HG03520 (cell line): ENCODE results near the gene FAM174A.

Source experiments
- ATAC-seq: cut with Tn5 transposase; IDR thresholded peaks from one replicate; pipeline ENCODE4 v1.9.1; 2021; ENCODE audit warnings: mild to moderate bottlenecking, moderate library complexity; ENCODE audit not compliant: unreplicated experiment

Gene FAM174A

DNA sequence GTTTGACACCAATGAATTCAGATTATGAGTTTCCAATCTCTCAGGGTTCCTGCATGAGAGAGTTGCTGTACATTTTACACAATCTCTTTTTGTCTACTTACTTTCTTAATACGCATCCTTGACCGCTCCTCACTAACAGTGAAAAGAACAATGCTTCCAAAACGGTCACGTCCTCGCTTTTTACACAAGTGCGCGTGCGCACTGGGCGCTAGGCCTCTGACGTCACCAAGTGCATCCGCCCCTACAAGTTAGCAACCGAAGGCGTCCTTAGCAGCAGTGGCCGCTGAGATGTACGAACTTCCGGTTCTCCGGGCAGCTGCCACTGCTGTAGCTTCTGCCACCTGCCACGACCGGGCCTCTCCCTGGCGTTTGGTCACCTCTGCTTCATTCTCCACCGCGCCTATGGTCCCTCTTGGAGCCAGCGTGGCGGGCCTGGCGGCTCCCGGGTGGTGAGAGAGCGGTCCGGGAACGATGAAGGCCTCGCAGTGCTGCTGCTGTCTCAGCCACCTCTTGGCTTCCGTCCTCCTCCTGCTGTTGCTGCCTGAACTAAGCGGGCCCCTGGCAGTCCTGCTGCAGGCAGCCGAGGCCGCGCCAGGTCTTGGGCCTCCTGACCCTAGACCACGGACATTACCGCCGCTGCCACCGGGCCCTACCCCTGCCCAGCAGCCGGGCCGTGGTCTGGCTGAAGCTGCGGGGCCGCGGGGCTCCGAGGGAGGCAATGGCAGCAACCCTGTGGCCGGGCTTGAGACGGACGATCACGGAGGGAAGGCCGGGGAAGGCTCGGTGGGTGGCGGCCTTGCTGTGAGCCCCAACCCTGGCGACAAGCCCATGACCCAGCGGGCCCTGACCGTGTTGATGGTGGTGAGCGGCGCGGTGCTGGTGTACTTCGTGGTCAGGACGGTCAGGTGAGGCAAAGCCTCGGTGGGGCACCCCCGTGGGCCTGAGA is at the start of gene FAM174A:
Gene FAM174A, plus strand, starts transcription at position 315 of the 946 bp plus-strand sequence. Its CDS starts 157 bp downstream, at position 472.
- ATAC-seq: peak; percentile 96

- no peak for ATAC-seq
These were observed 41.2 kb upstream of the FAM174A start for GRCh38 chr5:100493996-100494395.

- no peak for ATAC-seq
These were observed 38.9 kb upstream of the FAM174A start for GRCh38 chr5:100496296-100496695.

DNA sequence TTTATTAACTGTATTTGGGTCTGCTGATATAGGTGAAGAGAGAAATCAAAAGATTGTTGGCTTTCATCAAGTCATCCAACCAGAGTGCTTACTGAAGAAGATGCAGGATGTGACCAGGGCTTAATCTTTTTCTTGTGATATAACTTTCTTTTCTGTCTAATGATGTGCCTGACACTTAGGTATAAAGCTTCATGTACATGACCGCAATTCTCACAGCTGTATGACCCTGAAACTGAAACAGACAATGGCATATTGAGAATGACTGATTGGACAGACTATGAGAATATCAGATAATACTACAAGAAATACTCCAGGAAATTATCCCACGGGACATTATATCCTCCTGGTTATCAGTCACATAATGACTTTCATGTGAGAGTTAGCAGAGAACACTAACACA is 32.5 kb upstream of the FAM174A start:
- no peak for ATAC-seq

GRCh38 chr5:100505984-100506670 is 29.0 kb upstream of the FAM174A start:
- ATAC-seq: no peak

DNA sequence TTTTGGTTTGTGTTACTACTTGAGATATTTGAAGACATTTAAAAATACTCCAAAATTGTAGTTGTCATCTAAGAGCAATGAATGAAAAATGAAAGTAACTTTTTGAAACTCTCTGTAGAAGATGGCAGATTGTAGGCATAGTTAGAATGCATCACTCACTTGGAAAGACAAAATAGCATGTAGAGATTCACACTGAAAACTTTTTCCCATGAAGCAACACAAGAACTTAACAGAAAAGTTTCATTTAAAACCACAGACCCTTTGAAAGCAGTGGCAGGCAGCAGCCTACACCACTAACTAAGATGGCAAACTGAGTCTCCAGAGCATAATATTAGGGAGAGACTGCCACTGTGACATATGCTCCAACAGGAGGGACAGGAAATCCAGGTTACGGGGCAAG is 18.9 kb upstream of the FAM174A start:
- ATAC-seq: peak; percentile 51

DNA sequence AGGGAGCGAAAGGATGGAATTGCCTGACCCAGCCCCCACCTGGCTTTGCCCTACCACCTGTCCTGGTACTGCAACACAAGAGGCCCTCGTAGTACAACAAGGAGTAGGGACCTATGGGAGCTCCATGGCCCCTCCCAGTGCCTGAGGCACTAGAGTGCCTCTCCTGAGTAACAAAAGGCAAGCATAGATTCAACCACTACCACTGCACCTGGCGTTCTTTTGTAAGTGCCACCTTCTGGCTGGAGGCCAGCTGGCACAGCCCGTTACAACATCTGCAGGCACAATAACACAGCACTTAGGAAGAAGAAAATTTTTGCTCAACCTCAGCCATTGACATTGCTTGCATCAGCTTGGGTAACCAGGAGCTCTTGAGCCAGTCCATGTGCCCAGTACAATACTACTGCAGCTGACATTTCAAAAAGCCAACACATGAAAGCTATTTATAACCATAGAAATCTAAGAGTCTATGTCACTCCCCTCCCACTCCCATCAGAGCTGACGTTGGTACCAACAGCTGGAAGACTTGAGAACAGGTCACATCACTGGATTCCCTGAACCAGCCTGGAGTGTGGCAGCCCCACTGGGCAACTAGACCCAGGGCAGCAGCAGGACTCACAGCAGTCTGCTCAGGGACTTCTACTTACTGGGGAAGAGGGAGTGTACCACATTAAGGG is 17.7 kb upstream of the FAM174A start:
- no peak for ATAC-seq

GRCh38 chr5:100518377-100518776 is 16.8 kb upstream of the FAM174A start:
- ATAC-seq: no peak

DNA sequence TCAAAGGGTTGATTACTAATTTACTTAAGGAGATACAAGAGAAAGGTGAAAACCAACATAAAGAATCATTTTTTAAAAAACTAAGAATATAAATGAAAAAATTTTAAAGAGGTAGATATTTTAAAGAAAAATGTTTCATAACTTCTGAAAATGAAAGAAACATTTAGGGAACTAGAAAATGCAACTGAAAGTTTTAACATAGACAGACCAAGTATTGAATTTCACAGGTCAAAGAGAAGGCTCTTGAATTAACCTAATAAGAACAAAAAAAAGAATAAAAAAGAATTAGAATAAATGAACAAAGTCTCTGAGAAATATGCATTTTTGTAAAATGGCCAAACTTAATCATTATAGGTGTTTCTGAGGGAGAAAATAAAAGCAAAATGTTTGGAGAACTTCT is 16.1 kb upstream of the FAM174A start:
- peak; percentile 61 for ATAC-seq

DNA sequence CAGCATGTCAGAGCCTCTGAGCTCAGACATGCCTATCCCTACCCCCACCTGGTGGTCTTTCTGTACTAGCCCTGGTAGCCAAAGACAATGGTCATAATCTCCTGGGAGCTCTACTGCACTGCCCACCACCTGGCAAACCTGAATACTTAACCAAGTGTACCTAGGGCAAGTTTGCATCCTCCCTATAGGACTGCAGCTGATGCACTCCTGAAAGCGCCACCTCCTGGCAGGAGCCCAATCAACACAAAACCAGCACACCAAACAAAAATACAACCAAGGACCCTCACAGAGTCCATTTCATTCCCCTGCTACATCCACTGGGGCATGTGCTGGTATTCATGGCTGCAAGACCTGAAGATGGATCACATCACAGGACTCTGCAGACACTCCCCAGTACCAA is 14.8 kb upstream of the FAM174A start:
- ATAC-seq: no peak

DNA sequence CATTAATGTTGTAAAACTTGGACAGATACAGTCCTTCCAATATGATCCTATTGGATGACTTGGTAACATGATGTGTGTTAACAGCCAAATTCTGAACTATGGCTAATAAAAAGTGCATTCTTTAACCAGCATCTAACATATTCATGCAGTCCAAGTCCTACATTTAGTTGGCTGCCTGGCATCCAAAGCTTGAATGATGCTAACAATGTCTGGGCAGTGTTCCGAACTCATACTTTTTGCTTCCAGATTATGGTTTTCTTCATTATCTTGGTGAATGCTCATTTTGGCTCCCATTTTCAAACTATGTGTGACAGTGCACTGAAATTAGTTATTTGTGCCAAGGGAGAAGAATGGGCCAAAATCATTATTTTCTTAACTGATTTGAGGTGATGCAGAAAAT is 2.8 kb downstream of the FAM174A start:
- no peak for ATAC-seq

- ATAC-seq: no peak
These were observed 4.3 kb downstream of the FAM174A start for GRCh38 chr5:100539519-100539918.

DNA sequence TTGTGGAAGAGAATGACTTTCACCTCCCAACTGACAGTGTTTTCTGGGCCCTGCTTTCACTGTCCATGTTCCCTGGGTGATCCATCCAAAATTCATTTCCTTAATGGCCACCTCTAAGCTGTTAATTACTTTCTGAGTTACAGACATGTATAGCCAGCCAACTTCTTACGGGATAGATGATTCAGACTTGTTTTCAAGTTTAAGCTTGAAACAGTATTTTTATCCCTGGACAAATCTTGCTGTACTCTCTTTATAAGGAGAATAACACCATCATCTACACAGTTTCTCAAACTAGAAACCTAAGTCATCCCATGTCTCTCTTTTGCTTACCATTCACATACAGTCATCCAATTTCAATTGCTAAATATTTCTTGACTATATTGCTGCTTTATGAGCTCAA is 6.9 kb downstream of the FAM174A start:
- ATAC-seq: no peak

DNA sequence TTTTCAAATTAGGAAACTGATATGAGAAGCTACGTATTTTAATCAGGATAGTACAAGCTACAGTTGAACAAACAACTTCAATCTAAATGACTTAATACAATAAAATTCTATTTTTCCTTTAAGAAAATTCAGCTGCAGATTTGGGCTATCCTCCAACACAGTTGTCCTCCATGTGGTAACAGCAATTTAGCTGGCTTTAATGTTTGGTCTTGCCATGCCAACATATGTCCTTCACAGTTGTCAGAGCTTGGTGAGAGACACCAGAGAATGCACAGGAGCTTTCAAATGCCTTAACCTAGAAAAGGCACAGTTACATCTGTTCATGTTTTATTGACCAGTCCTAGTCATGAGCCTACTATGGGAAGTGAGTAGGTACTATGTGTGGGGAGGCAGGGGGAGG is 10.8 kb downstream of the FAM174A start:
- ATAC-seq: no peak

GRCh38 chr5:100550531-100551051 is 15.4 kb downstream of the FAM174A start:
- peak; percentile 73 for ATAC-seq

DNA sequence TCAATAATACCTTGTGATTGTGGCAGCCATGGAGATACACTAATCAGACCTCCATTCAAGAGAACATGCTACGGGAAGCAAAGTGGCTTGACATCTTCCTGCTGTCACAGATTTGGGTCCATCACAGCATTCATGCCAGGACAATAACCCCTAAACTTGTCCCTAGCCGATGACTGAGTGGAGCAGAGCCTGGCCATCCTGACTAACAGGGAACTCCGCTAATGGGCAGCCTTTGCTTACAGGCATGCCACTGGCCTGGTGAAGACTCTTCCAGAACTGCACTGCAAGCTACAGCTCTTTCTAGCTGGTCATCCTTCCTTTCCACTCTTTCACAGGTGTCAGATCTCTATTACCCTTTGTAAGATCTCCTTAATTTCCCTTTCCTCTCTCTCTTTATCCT is 16.0 kb downstream of the FAM174A start:
- no peak for ATAC-seq

DNA sequence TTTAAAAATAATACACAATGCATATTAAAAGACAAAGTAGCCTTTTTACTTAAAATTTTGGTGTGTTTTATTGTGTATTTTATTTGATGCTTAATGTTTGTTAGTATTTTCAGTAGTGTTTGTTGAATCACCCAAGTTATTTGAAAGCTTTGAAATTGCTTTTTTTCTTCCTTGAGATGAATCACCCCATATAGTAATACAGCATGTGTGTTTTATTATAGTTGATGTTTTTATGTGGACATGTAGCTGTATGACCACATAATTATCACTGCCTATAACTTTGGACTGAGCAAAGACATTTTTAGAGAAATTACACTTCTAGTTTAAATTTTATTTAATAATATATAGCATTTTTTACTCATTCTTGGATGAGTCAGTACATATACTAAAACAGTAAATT is 18.0 kb downstream of the FAM174A start:
- ATAC-seq: no peak

DNA sequence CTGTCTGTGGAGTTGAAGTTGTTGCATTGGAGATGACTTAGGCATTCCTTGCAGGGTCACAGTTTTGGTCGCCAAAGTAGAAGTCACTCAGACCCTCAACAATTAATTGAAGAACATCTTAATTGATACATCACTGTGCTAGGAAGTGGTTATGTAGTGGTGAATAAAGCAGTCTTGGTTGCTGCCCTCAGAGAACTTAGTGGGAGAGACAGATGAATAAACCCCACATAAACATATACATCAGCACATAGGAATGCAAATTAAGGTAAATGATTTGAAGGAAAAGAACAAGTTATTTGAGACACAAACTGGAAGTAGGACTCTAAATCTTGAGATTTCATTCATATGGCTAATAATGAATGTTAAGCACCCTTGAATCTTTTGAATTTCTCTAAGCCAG is 25.7 kb downstream of the FAM174A start:
- ATAC-seq: no peak

GRCh38 chr5:100562821-100563220 is 27.6 kb downstream of the FAM174A start:
- ATAC-seq: no peak

DNA sequence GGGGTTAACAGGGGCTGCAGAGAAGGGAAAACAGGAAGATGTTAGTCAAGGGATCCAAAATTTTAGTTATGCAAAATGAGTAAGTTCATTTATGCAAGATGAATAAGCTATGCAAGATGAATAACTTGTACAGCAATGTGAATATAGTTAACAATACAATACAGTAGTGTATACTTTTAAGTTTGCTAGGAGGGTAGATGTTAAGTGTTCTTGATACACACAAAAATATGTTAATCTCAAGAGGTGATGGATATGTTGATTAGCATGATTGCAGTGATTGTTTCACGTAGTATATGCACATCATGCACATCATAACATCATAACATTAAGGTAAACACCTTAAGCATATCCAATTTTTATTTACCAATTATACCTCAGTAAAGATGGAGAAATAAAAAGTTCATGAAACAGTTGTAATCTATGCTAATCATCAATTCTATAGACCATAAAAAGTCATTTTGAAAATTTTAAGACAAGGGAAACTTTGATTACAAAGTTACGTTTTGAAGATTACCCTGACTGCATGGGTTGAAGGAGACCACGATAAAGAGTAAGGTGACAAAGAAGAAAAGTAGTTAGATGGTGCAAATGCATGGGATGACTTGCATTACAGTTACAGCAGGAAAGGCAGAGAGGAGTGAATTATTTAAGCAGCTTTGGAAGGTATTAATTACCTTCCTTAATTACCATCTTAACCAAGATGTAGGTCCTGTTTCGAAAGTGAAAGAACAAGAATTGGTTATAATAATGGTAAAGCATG is 31.4 kb downstream of the FAM174A start:
- ATAC-seq: no peak

DNA sequence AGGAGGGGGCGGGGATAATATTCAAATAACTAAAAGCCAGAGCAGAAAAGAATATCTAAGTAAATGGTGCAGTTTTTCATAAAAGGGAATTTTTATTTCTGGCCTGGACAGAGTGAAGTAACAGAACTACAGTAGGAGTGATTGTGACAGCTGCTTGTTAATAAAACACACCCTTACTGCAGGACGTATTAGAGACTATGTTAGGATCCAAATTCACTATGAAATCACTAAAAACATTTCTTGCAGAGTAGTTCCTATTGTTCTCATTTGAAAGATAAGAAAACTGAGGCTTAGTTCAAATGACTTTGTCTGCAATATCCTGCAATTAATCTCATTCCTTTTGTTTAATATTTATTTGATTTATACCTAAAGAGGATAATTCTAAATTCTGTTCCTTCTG is 39.5 kb downstream of the FAM174A start:
- no peak for ATAC-seq
